ENCODE measurements around the gene PAK6. TPM values are rescaled to one million over a fixed set of nuclear protein-coding genes. Genes with fewer than 3 reads are reported as not detected.

PAK6 gene
- polyA plus RNA-seq, 1 of the 3 experiments (the other 2 are of a cell fraction), result 0.07 TPM

DNA sequence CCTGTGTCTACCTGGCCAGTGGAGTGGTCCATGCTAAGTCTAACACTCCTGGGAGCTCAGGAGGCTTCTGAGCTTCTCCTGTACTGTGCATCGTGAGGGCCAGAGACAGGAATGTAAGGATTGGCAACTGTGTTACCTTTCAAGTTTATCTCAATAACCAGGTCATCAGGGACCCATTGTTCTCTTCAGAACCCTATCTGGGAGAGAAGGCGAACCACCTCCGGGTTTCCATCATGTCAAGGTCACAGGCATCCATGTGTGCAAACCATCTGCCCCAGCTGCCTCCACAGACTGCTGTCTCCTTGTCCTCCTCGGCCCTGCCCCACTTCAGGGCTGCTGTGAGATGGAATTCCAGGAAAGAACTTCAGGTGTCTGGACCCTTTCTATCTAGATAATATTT, 38.1 kb downstream of the PAK6 start:
- H3K4me1 ChIP-seq (ENCODE audit: control insufficient read depth in 1 of 2, insufficient read depth in 2 of 2, low read depth in 1 of 2, low read length in 1 of 2), result peaks cover 0 to 5% of the 10 kb centered on the region in 2 experiments; a peak in 1 of 4 replicates
- TF ChIP-seq POLR2AphosphoS5 (IDR thresholded peaks at IDR 0.05; ENCODE audit: low read depth, low read length), result no peak
- no peak for TF ChIP-seq JUND (IDR thresholded peaks at IDR 0.05)
- TF ChIP-seq NRF1 (IDR thresholded peaks at IDR 0.05; ENCODE audit: low read depth, low read length), result no peak
- no peak for TF ChIP-seq FOXJ3 (CRISPR knock-in tag; IDR thresholded peaks at IDR 0.05)
- TF ChIP-seq RAD21 (IDR thresholded peaks at IDR 0.05; ENCODE audit: low read length), result no peak
- TF ChIP-seq, protein P1, sequence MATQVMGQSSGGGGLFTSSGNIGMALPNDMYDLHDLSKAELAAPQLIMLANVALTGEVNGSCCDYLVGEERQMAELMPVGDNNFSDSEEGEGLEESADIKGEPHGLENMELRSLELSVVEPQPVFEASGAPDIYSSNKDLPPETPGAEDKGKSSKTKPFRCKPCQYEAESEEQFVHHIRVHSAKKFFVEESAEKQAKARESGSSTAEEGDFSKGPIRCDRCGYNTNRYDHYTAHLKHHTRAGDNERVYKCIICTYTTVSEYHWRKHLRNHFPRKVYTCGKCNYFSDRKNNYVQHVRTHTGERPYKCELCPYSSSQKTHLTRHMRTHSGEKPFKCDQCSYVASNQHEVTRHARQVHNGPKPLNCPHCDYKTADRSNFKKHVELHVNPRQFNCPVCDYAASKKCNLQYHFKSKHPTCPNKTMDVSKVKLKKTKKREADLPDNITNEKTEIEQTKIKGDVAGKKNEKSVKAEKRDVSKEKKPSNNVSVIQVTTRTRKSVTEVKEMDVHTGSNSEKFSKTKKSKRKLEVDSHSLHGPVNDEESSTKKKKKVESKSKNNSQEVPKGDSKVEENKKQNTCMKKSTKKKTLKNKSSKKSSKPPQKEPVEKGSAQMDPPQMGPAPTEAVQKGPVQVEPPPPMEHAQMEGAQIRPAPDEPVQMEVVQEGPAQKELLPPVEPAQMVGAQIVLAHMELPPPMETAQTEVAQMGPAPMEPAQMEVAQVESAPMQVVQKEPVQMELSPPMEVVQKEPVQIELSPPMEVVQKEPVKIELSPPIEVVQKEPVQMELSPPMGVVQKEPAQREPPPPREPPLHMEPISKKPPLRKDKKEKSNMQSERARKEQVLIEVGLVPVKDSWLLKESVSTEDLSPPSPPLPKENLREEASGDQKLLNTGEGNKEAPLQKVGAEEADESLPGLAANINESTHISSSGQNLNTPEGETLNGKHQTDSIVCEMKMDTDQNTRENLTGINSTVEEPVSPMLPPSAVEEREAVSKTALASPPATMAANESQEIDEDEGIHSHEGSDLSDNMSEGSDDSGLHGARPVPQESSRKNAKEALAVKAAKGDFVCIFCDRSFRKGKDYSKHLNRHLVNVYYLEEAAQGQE (IDR thresholded peaks at IDR 0.05; ENCODE audit: low read depth, low read length), result no peak
- no peak for TF ChIP-seq ELF1 (IDR thresholded peaks at IDR 0.05)

DNA sequence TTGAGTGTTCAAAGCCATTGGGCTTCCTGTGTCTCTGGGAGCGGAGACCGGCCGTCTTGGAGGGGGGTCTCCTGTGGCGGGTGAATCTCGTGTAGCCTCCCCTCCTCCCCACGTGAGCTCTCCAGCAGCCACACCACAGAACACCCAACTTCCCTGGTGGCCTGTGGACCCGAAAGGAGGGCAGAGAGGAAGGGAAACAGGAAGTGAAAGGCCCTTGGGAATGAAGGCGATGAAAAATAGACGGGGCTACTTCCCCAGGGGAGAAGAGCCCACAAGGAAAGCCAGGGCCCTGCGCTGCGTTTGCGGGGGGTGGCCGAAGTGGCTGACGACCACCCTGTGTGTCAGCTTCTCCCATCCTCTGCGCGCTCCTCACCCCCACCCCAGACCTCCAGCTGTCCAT, 38.6 kb downstream of the PAK6 start:
- H2AFZ ChIP-seq (ENCODE audit: low read depth), result no peak overlapping the region
- TF ChIP-seq, protein P2, sequence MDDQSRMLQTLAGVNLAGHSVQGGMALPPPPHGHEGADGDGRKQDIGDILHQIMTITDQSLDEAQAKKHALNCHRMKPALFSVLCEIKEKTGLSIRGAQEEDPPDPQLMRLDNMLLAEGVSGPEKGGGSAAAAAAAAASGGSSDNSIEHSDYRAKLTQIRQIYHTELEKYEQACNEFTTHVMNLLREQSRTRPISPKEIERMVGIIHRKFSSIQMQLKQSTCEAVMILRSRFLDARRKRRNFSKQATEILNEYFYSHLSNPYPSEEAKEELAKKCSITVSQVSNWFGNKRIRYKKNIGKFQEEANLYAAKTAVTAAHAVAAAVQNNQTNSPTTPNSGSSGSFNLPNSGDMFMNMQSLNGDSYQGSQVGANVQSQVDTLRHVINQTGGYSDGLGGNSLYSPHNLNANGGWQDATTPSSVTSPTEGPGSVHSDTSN (IDR thresholded peaks at IDR 0.05), result no peak
- TF ChIP-seq TEAD4 (IDR thresholded peaks at IDR 0.05; ENCODE audit: borderline replicate concordance, insufficient read depth), result no peak
- no peak for TF ChIP-seq SIN3A (IDR thresholded peaks at IDR 0.05; ENCODE audit: borderline replicate concordance, low read depth, low read length)
- no peak for TF ChIP-seq EP300 (IDR thresholded peaks at IDR 0.05; ENCODE audit: borderline replicate concordance in 1 of 2, low read depth in 1 of 2, low read length in 1 of 2)
- TF ChIP-seq FOSL2 (IDR thresholded peaks at IDR 0.05; ENCODE audit: borderline replicate concordance, low read depth), result no peak
- TF ChIP-seq JUND (IDR thresholded peaks at IDR 0.05), result no peak
- TF ChIP-seq EZH2phosphoT487 (IDR thresholded peaks at IDR 0.05; ENCODE audit: borderline replicate concordance, low read depth), result no peak
- TF ChIP-seq, protein P3, sequence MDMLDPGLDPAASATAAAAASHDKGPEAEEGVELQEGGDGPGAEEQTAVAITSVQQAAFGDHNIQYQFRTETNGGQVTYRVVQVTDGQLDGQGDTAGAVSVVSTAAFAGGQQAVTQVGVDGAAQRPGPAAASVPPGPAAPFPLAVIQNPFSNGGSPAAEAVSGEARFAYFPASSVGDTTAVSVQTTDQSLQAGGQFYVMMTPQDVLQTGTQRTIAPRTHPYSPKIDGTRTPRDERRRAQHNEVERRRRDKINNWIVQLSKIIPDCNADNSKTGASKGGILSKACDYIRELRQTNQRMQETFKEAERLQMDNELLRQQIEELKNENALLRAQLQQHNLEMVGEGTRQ (IDR thresholded peaks at IDR 0.05; ENCODE audit: borderline replicate concordance, low read depth, low read length), result no peak
- TF ChIP-seq RCOR1 (IDR thresholded peaks at IDR 0.05; ENCODE audit: low read length), result no peak
- no peak for TF ChIP-seq RAD21 (IDR thresholded peaks at IDR 0.05; ENCODE audit: low read length)
- no peak overlapping the region for H3K4me3 ChIP-seq (ENCODE audit: low read depth in 2 of 2, low read length in 1 of 2)
- no peak overlapping the region for H3K9ac ChIP-seq
- H3K9me2 ChIP-seq, result no peaks in the 10 kb centered on the region
- H3K79me2 ChIP-seq (ENCODE audit: insufficient read depth), result no peaks in the 10 kb centered on the region
- WGBS (ENCODE audit: low lambda C conversion rate), result 63% methylated on average over 16 of the region's 16 CpGs
- peaks cover 6% of the 10 kb centered on the region for H3F3A ChIP-seq (replicated peaks; ENCODE audit: insufficient read depth)
- H3K27ac ChIP-seq (ENCODE audit: low read depth in 2 of 2, low read length in 1 of 2), result no peak overlapping the region
- peaks cover 4% of the 10 kb centered on the region for H3K27me3 ChIP-seq (ENCODE audit: insufficient read depth)
- H3K4me1 ChIP-seq (ENCODE audit: control insufficient read depth in 1 of 2, insufficient read depth in 2 of 2, low read depth in 1 of 2, low read length in 1 of 2), result peaks cover 3 to 5% of the 10 kb centered on the region in 2 experiments; a peak in 1 of 4 replicates
- CTCF ChIA-PET, result interaction anchor here (0.7 to 25.6 kb wide), 11 partner anchors 11 to 233 kb away, joined by 3 to 868 read pairs (median 61); partner anchors contain the start of genes ANKRD63, CCDC9B, INAFM2 and PAK6
- H3K4me2 ChIP-seq, result no peak overlapping the region
- H3K9me3 ChIP-seq, result no peaks in the 10 kb centered on the region
- no peaks in the 10 kb centered on the region for H3K36me3 ChIP-seq (replicated peaks in 1 of 2; ENCODE audit: control insufficient read depth in 1 of 2, insufficient read depth in 2 of 2, low read length in 1 of 2)
- H4K20me1 ChIP-seq (ENCODE audit: insufficient read depth), result no peaks in the 10 kb centered on the region
- POLR2A ChIA-PET, result no interaction called here
- DNase-seq, result no peak

More for the DNA sequence above, 38.1 kb downstream of the PAK6 start:
- Histone ChIP-seq H3K9me3 (no peaks in the 10 kb centered on the region), H3K36me3 (replicated peaks in 1 of 2; ENCODE audit: control insufficient read depth in 1 of 2, insufficient read depth in 2 of 2, low read length in 1 of 2) (no peaks in the 10 kb centered on the region), H3F3A (replicated peaks; ENCODE audit: insufficient read depth) (peaks cover 6% of the 10 kb centered on the region), H3K9ac (no peak overlapping the region), H4K20me1 (ENCODE audit: insufficient read depth) (no peaks in the 10 kb centered on the region), H3K27ac (ENCODE audit: low read depth in 2 of 2, low read length in 1 of 2) (no peak overlapping the region), H3K9me2 (no peaks in the 10 kb centered on the region), H2AFZ (ENCODE audit: low read depth) (no peak overlapping the region), H3K4me3 (ENCODE audit: low read depth in 2 of 2, low read length in 1 of 2) (no peak overlapping the region), H3K4me2 (no peak overlapping the region), H3K27me3 (ENCODE audit: insufficient read depth) (no peaks in the 10 kb centered on the region; the same call in 1 of the 2 replicates), H3K79me2 (ENCODE audit: insufficient read depth) (no peaks in the 10 kb centered on the region)
- no peak for DNase-seq
- CTCF ChIA-PET, result interaction anchor here (0.6 to 25.6 kb wide), 9 partner anchors 11 to 458 kb away, joined by 3 to 868 read pairs (median 184); partner anchors contain the start of genes ANKRD63, CCDC9B, INAFM2 and PAK6
- POLR2A ChIA-PET, result no interaction called here
- 86% methylated on average over 3 of the region's 4 CpGs for WGBS (ENCODE audit: low lambda C conversion rate)
